NCI-H146 treated with DMSO at 0.1 percent for 48 hours (cell line): Measurements from ENCODE around the gene CSMD2.

Source experiments
- DNase-seq: peaks from one replicate; lab custom pipeline; 2025; ENCODE audit not compliant: unreplicated experiment; lab: John Stamatoyannopoulos, UW

Gene CSMD2

GRCh38 chr1:33966346-33967141 is 198.5 kb downstream of the CSMD2 start:
- DNase-seq: no peak

DNA sequence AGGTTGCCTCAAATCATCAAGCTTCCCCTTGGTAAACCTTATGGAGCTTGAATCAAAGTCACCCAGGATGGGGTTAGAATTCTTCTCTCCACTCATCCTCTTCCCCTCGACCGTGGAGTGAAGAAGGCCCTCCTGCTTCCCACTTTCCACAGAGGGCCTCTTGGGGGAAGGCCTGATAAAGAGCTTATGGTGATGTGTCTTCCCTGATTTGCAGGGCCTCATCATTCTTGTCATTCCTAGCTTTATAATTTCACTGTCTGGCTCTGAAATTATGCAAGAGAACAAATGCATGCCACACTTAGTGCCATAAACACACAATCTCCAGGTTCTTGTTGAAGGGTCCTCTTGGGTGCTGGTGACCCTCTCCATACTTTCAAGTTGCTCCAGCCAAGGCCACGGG is 199.9 kb downstream of the CSMD2 start:
- DNase-seq: no peak

- DNase-seq: no peak
Observed at GRCh38 chr1:33962061-33962460, 203.0 kb downstream of the CSMD2 start.

- no peak for DNase-seq
Observed at GRCh38 chr1:33960188-33960895, 204.7 kb downstream of the CSMD2 start.

- DNase-seq: no peak
Observed at GRCh38 chr1:33957854-33958253, 207.2 kb downstream of the CSMD2 start.

GRCh38 chr1:33955096-33955495 is 209.9 kb downstream of the CSMD2 start:
- DNase-seq: no peak

DNA sequence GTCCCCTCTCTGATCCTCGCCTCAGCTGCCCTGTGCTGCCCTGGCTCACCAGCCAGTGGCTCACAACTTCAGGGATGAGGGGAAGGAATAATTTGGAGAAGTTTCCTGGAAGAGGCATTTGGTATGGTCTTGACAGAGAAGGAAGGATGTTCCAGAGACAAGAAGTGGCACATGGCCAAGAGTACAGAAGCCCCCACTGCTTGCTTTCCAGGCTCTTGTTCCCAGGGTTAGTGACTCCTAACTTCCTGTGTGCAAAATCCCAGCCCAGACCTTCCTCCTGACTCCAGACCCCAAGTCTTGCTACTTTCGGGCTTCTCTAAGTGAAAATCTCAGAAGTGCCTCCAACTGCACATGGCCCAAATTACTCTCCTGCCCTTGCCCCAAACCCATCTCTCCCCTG is 215.5 kb downstream of the CSMD2 start:
- no peak for DNase-seq

- no peak for DNase-seq
Observed at GRCh38 chr1:33948291-33948690, 216.7 kb downstream of the CSMD2 start.

GRCh38 chr1:33946836-33947235 is 218.2 kb downstream of the CSMD2 start:
- no peak for DNase-seq

GRCh38 chr1:33944846-33945245 is 220.2 kb downstream of the CSMD2 start:
- no peak for DNase-seq

GRCh38 chr1:33943978-33944377 is 221.1 kb downstream of the CSMD2 start:
- no peak for DNase-seq

- no peak for DNase-seq
Observed at GRCh38 chr1:33932871-33933270, 232.2 kb downstream of the CSMD2 start.

- DNase-seq: no peak
Observed at GRCh38 chr1:33931111-33931475, 233.9 kb downstream of the CSMD2 start.

GRCh38 chr1:33930346-33931110 is 234.5 kb downstream of the CSMD2 start:
- no peak for DNase-seq

- no peak for DNase-seq
Observed at GRCh38 chr1:33928251-33928650, 236.8 kb downstream of the CSMD2 start.

- DNase-seq: no peak
Observed at GRCh38 chr1:33927721-33928120, 237.3 kb downstream of the CSMD2 start.

GRCh38 chr1:33925586-33925985 is 239.4 kb downstream of the CSMD2 start:
- DNase-seq: no peak

DNA sequence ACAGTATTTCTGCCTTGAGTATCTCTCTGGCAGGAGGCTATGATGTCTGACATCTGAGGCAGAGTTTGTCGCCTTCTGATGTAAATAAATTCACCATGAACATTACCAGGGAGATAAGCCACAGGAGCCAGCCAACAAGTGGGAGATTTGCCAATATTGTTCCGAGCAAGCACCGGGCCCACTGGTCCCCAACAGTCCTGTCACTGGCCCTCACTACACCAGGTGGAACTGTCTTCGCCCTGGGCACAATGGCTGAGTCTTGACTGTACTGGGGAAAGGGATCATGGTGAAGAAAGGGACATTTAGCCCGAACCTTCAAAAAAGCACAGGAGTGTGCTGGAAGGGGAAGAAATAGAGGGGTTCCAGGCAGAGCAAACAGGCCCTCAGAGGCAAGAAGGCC is 243.7 kb downstream of the CSMD2 start:
- DNase-seq: no peak

DNA sequence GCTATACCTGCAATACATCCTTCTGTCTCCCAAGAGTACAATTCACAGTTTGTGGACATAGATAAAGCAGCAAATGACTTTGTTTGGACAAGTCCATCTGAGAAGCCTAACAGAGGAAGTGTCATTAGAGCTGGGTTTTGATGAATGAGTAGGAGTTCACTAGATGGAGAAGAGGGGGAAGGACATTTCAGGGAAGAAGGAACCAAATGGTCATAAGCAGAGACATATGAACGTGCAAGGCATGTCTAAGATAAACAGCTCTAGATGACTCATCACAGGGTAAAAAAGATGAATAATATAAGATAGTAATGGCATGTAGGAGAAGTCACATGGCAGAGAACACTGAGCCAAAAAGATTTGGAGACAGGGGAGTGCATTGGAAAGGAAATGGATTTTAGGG is 246.7 kb downstream of the CSMD2 start:
- no peak for DNase-seq

GRCh38 chr1:33916786-33917185 is 248.2 kb downstream of the CSMD2 start:
- DNase-seq: no peak

- no peak for DNase-seq
Observed at GRCh38 chr1:33914531-33914930, 250.5 kb downstream of the CSMD2 start.
